RPMI8226 (cell line): ENCODE data around the gene LHCGR.
"Not testable (repeated sequence)": the region's sequence is repeated elsewhere in the genome, so short reads cannot be mapped to it uniquely, and the experiment has no call there.

Source experiments
- DNase-seq: peaks from one replicate; pipeline ENCODE4 v3.0.0-alpha.2; 2015

LHCGR gene

DNA sequence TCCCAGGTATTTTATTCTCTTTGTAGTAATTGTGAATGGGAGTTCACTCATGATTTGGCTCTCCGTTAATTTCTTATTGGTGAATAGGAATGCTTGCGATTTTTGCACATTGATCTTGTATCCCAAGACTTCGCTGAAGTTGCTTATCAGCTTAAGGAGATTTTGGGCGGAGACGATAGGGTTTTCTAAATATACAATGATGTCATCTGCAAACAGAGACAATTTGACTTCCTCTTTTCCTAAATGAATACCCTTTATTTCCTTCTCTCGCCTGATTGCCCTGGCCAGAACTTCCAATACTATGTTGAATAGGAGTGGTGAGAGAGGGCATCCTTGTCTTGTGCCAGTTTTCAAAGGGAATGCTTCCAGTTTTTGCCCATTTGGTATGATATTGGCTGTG, 51.9 kb downstream of the LHCGR start:
- not testable (repeated sequence) for DNase-seq

DNA sequence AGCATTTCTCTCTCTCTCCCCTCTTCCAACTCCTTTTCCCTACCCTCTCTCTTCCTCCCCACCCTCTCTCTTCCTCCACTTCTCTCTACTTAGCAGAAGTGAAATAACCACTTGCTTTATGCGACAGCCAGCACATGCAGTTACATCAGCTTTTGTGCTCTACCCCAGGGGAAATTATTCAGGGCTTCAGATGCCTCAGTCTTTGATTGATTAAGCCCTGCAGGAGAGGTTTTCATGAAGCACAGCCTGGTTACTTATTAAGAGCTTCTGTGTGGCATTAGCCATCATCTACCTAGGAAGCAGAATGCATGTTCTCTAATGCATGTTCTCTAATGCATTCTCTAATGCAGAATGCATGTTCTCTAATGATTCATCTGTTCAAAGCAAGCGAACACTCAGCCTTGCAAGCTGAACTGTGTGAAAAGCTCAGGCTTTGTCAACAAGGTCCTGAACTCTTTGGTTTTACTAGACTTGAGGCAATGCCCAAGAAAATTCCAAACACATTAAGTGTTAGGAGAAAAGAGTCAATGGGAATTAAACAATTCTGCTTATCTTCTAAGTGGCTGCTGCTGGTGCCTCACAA, 56.1 kb downstream of the LHCGR start:
- DNase-seq = no peak

DNA sequence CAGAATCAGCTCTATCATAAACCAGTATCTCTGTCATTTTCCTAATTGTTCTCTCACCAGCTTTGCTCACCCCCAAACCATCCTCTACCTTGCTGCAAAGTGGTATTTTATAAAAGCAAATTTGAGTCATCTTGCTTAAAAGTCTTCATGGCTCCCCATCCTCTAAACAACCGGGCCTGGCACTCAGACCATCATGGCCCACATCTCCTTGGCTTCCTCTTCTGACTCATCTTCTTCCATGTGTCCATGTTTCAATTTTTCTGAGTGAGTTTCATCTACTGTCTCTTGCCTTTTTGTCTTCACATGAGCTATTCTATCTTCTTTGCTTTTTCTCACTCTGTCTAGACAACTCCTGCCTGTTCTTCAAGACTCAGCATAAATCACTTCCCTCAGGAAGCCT, 58.6 kb downstream of the LHCGR start:
- no peak for DNase-seq

- no peak for DNase-seq
These were observed 59.5 kb downstream of the LHCGR start for GRCh38 chr2:48695991-48696390.

DNA sequence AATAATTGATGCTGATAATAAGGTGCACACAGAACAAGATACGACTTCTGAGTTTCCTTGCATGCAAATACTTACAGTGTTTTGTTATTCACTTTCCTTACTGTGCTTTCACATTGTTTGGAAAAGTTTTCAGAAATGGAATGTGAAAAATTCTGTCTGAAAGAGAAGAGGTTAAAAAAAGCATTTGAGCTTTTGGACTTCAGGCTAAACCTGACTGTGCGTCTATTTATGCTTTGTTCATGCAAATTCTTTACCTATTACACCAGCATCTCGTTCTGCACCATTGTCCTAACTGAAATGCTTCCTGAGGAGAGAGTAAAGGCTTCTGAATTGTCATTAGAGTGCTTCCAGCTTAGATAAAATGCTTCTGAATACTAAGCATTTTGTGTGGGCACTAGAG, 61.4 kb downstream of the LHCGR start:
- no peak for DNase-seq

DNA sequence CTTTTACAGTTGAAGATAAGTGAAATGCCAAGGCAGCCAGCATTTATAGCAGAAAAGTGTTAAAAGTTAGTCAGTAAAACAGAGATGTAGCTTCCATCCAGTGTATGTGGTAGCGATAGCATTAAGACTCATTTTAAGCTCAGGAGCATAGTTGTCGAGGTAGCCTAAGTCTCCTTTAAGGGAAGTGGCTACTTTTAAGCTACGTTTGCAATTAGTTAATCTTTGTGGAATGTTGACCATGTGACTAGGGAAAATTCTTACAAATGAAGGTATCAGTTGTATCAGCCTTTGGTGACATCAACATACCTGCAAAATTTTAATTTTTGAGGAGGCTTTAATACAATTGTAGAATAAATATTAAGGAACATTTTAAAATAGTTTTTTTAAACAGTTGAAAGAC, 61.9 kb downstream of the LHCGR start:
- DNase-seq = no peak

GRCh38 chr2:48693066-48693465, 62.5 kb downstream of the LHCGR start:
- no peak for DNase-seq

DNA sequence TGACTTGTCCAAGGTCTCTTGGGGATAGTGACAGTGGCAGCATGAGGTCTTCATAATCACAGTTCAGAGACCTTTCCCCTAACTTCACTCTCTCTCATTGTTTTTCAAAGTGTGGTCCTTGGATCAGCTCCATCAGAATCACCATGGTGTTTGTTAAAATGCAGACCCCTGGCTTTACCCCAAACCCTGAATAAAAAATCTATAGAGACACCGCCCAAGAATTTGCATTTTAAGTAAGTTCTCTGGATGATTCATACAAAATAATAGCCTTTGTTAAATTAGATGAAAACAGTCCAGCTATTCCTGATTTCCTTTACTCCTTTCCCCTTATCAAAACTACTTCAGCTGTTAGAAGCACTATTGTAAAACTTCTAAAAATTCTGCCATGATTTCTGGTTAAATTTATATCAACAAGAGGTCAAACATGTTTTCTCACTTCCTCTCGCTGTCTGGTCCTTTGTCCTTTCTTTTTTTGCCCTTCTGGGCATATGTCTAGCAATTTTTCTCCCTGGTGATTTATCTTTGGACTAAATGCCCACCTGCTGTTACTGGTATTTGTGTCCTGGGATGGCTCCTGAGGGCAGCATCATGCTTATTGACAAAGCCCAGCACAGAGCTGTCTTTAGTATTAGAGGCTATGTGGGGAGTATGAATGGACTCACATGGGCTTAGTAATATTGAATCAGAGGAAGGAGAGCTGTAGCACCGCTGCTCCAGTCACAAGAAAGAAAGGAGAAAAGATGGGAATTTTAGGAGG, 63.4 kb downstream of the LHCGR start:
- no peak for DNase-seq

GRCh38 chr2:48685126-48685525, 70.4 kb downstream of the LHCGR start:
- no peak for DNase-seq

DNA sequence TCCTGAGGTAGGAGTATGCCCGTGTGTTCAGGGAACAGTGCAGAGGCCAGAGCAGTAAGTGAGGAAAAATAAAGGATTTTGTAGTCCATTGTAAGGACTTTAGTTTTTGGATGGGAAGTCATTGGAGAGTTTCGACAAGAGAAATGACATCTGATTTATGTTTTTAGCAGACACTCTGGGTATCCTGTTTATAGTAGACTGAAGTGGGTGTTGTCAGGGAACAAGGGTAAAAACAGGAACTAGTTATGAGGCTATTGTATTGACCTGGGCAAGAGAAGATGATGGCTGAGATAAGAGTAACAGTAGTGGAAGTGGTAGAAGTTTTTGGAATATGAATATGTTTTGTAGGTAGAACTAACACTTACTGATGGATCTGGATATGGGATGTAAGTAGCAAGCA, 78.1 kb downstream of the LHCGR start:
- no peak for DNase-seq

DNA sequence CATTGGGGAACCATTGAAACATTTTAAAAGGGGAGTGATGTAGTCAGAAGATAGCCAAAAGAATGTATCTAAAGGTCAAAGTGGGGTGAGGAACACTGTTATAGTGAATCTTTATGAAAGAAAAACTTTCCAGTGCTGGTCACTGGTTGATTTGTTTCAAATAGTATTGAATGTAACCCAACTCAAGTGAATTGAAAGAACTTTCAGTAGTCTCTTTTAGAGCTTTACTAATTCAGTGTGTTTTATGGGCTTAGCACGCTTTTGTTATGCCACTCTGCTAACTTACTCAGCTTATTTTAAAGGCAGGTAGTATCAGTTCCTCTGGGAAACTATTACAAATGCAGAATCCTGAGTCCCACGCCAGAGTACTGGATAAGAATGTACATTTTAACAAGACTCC, 80.6 kb downstream of the LHCGR start:
- DNase-seq = peak; percentile 27

GRCh38 chr2:48673581-48673980, 81.9 kb downstream of the LHCGR start:
- no peak for DNase-seq

DNA sequence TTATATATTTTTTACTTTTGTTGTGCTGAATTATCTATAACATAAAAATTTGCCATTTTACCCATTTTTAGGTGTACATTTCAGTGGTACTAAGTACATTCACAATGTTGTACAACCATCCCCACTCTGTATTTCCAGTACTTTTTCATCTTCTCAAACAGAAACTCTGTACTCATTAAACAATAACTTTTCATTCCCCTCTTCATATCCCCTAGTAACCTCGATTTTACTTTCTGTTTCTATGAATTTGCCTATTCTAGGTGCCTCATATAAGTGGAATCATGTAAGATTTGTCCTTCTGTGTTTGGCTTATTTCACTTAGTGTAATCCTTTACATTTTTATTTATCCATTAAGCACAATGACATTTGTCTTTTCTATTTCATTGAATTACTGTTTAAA, 86.5 kb downstream of the LHCGR start:
- DNase-seq = no peak

GRCh38 chr2:48651158-48651790, 104.2 kb downstream of the LHCGR start:
- no peak for DNase-seq

GRCh38 chr2:48638261-48638660, 117.3 kb downstream of the LHCGR start:
- no peak for DNase-seq
